Skeletal muscle cell (primary cell): ENCODE results near the gene FDX1.
A peak's percentile ranks its signal among the peaks of the same experiment; 100 is the strongest.

Source experiments
- DNase-seq: peaks from one replicate; pipeline ENCODE4 v3.0.0-alpha.2; 2010; ENCODE audit warnings: low read depth
- H3K4me3 ChIP-seq: 2 replicates; pipeline ENCODE4 v1.5.1; 2011; ENCODE audit warnings: low read depth, mild to moderate bottlenecking, control low read depth, low read length, moderate library complexity

The FDX1 gene

DNA sequence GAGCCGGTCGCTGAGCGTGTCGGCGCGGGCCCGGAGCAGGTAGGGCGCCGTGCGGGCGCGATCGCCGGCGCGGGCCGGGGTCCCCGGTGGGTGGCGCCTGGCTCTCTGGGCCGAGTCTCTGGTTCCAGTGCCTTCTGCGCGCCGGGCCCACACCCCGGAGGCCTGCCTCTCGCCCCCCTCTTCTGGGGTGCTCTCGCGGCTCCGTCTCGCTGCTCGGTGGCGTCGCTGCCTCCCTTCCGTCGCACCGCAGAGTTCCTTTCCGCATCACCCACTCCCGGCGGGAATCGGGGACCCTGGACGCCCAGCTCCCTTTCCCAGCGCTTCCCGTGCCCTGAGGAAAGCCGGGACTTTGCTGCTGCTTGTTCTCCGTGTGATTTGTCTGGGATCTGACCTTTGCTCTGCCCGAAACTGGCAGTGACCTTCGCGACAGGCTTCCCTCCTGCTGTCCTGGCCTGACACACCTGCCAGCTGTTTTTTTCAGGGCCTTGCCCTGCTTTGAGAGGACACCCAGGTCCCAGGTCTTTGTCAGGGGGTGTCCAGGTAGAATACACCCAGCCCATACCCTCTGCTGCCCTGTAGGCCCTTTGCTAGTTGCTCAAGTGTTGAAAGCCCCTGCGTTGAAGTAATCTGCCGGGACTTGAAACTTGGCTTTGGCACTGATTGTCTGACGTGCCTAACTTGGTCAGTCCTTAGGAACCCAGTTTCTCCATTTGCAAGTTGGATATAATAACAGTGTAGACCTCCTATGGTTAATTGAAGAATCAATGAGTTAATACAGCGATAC lies 711 bp downstream of the FDX1 start:
- no peak for DNase-seq
- peak overlapping the region; percentile 97 for H3K4me3 ChIP-seq

DNA sequence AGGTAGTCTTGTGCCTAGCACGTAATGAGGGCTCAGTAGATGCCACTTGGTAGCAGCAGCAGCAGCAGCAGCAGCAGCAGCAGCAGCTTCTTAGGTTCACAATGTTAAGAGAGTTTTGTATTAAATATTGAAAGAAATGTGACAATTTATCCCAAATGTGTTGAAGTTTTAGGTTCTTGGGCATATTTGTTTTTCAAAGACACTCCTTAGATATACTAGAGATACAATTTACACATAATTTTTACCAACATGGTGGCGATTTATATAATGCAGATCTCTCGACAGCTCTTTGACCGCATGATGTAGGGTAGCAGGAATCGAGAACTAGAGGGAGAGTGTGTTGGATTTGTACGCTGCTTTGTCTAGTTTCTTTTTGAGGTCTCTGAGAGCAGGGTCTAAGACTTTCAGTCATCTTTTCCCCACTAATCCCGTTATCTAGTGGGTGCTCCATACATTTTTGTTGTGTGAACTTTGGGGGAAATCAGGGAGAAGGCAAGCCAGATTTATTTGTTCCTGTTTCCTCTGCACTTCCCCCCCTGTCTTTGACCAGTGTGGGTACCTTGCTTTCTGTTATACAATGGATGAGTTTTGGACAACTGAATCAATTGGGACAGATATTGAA lies 1.4 kb downstream of the FDX1 start:
- DNase-seq = no peak
- H3K4me3 ChIP-seq = peak overlapping the region; percentile 97

DNA sequence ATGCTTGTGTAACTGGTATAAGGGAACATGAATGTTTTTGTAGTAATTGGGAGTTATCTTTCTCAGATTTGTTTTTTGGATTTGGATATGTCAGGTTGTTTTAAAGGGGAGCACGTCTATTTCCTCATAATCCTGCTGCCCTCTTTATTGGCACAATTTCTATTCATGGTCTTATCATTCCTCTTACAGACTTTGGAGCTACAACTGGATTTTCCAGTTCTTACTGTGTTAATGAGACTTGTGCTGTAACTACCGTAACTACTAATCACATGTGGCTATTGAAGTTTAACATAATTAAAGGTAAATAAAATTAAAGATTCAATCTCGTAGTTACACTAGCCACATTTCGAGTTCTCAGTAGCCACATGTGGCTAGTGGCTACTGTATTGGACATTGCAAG lies 1.9 kb downstream of the FDX1 start:
- no peak for DNase-seq
- H3K4me3 ChIP-seq = peak overlapping the region; percentile 97

- no peak overlapping the region for H3K4me3 ChIP-seq
- DNase-seq = no peak
Measured at GRCh38 chr11:110432713-110433392, 3.1 kb downstream of the FDX1 start.

DNA sequence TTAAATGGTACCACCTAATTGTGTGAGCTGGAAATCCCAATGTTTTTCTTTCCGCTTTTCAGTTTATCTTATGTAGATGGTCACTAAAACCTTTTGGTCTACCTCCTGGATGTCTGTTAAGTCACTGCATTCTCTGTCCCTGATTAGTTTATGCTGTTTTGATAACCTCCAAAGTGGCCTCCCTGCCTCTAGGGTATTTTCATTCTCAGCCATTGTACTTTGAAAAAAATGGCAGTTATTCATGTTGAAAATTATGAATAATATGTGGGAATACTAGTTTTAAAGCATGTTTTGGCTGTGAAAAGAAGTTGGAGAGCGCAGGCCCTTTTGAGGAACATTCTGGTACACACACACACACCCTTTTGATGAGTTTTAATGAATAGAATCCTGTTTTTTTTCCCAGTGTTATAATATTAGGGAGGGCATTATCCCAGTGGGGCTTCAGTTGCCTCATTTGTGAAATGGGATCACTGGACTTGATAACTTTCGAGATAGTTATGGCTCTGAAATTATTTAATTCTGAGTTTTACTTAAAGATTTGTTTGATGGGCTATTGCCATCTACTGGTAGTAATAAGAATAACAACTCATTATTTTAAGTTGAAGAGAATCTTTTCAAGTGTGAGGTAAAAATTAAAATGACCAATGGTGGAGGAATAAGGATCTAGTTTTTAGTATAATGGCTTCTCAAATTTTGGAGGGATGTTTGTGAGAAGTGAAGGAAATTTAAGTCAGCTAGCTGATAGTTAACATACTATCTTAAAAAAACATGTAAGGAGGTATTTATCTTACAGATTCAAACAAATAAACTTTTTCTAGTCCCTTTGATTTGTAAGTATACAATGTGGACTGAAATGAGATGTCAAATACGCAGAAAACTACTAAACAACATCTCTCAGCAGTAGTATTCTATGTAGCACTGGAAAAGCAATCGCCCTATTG lies 3.9 kb downstream of the FDX1 start:
- DNase-seq = no peak
- no peak overlapping the region for H3K4me3 ChIP-seq

DNA sequence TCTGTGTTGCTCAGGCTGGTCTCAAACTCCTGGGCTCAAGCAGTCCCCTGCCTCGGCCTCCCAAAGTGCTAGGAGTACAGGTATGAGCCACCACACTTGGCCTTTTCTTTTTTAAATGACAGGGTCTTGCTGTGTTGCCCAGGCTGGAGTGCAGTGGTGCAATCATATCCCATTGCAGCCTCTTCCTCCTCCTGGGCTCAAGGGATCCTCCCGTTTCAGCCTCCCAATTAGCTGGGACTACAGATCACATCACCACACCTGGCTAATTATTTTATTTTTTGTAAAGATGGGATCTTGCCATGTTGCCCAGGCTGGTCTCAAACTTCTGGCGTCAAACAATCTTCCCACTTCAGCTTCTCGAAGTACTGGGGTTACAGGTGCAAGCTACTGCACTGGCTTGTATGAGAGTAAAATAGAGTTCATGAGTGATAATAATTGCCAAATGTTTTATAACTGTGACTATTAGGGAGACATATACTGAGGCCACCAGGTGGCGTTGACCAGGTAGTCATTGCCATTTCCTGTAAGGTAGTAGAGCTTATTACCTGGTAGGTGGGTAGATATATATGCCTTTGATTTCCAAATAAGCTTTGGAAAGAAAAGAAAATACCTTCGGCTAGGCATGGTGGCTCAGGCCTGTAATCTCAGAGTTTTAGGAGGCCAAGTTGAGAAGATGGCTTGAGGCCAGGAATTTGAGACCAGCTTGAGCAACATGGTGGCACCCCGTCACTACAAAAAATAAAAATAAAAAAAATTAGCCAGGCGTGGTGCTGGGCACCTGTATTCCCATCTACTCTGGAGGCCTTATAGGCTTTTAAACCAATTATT lies 5.4 kb downstream of the FDX1 start:
- DNase-seq = no peak
- H3K4me3 ChIP-seq = no peak overlapping the region

DNA sequence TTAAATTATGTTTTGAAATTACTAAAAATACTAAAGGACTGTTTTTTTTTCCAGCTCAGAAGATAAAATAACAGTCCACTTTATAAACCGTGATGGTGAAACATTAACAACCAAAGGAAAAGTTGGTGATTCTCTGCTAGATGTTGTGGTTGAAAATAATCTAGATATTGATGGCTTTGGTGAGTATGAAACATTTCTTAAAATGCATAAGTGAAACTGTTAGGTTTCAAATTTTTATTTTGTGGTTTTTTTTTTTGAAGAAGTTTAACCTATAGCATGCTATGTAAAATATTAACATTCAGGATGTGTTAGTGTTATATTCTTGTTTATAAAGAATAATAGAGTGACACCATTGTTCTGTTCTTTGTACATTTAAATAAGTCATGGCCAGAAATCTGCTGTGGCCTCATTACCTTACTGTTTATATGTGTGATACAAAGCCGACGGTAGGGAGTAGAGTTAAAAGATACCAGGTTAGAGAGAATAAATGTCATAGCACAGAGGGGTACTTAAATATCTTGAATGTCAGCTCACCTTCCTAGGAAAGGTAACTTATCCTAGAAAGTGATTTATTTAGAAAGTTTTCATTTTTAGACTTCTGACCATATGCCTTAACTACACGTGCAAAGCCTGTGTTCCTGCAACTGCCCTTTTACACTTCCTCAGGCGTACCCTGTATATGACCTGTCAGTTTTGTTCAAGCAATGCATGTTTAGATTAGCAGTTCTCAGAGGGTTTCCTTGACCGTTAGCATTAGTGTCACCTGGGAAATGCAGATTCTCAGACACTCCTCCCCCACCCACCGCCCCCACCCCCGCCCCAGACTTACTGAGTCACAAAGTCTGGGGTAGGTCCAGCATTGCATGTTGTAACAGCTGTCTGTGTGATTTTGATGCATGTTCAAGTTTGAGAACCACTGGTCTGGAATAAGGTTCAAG lies 6.3 kb downstream of the FDX1 start:
- H3K4me3 ChIP-seq = no peak overlapping the region
- DNase-seq = peak; percentile 22

- no peak for DNase-seq
Measured at GRCh38 chr11:110438017-110438416, 8.3 kb downstream of the FDX1 start.

DNA sequence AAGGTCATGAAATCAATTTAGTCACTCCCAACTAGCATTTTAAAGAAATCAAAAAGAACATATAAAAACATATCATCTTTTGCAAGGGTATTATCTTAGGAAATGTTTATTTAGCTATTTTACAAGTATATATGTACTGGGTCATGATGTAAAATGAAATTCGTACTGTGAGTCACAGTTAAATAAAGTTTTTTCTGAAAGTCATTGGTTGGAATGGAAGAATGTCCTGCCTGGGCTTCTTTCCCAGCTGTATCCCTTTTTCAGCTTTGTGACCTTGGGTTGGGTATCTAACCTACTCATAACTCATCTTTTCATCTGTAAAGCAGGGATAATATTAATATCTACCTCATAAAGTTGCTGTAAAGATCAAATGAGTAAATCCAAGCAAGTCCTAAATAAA lies 15.7 kb downstream of the FDX1 start:
- DNase-seq = no peak
- no peak overlapping the region for H3K4me3 ChIP-seq

More at GRCh38 chr11:110438017-110438416, 8.3 kb downstream of the FDX1 start:
- no peak overlapping the region for H3K4me3 ChIP-seq

GRCh38 chr11:110446061-110446460 lies 16.3 kb downstream of the FDX1 start:
- no peak overlapping the region for H3K4me3 ChIP-seq
- no peak for DNase-seq

GRCh38 chr11:110446594-110446993 lies 16.8 kb downstream of the FDX1 start:
- DNase-seq = no peak
- H3K4me3 ChIP-seq = no peak overlapping the region

- no peak for DNase-seq
- no peak overlapping the region for H3K4me3 ChIP-seq
Measured at GRCh38 chr11:110447343-110447742, 17.6 kb downstream of the FDX1 start.

- H3K4me3 ChIP-seq = no peak overlapping the region
- no peak for DNase-seq
Measured at GRCh38 chr11:110447897-110448745, 18.4 kb downstream of the FDX1 start.

DNA sequence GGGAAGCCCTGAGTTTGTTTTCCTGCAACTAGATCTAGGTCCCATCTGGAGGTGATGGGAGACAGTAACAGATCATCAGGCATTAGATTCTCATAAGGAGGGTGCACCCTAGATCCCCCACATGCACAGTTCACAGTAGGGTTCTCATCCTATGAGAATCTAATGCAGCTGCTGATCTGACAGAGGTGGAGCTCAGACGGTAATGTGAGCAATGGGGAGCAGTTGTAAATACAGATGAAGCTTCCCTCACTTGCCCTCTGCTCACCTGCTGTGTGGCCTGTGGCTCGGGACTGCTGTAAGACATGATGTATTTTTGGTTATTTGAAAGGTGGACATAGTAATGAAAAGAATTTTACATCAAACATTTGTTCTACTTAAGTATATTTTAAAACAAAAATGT lies 20.5 kb downstream of the FDX1 start:
- DNase-seq = no peak
- no peak overlapping the region for H3K4me3 ChIP-seq

DNA sequence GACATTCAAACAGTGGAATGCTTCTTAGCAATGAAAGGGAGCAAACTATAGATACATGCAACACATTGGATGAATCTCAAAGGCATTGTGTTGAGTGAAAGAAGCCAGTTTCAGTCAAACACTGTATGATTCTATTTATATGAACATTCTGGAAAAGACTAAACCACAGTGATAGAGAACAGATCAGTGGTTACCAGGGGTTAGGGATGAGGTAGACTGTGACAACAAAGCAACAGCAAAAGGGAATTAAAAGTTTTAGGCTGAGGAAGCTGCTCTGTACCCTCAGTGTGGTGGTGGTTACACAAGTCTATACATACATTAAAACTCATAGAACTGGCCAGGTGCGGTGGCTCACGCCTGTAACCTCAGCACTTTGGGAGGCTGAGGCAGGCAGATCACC lies 23.0 kb downstream of the FDX1 start:
- no peak overlapping the region for H3K4me3 ChIP-seq
- no peak for DNase-seq

DNA sequence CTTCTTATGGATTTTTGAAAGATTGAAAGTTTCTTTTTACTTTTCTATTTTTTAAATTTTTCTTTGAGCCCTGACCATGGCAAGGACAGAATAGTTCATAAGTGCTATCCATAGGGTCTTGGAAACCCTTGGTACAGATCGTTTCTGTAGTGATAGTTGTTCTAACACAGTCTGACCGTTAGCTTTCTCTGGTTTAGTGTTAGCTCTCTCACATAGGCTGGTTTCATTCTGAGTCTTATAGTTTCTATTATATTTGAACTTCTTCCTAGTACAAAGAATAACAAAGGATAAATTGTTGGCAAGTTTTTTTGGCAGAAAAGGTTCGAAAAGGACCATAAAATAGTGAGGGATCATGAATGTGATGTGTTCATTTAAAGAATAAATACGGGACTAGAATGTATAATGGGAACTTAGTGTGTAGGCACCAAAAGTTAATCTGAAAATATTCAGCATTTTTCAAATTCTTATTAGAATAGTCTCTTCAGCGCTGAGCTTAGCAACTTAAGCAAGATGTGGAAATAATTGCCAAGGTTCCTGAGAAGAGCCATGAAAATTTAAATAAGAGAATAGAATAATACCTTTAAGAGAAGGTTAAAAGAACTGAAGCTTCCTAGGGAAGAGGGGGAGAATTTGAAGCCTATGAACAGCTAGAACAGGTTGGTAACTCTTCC lies 24.1 kb downstream of the FDX1 start:
- H3K4me3 ChIP-seq = no peak overlapping the region
- DNase-seq = no peak
